LNCaP clone FGC (cell line): ENCODE results near the gene ADARB2.

Source experiments
- DNase-seq: peaks from one replicate; pipeline ENCODE4 v3.0.0-alpha.2; 2011; ENCODE audit warnings: low read depth
- H3K4me3 ChIP-seq: 2 replicates; pipeline ENCODE4 v1.5.1; 2011; ENCODE audit warnings: mild to moderate bottlenecking, low read depth, low read length, control low read depth
- TF ChIP-seq, protein P1 (sequence below): IDR thresholded peaks from 2 replicates; pipeline ENCODE4 v1.5.1; 2012; ENCODE audit warnings: mild to moderate bottlenecking; ENCODE audit not compliant: control insufficient read depth, insufficient read depth; ENCODE audit errors: extremely low read depth

ADARB2 gene

DNA sequence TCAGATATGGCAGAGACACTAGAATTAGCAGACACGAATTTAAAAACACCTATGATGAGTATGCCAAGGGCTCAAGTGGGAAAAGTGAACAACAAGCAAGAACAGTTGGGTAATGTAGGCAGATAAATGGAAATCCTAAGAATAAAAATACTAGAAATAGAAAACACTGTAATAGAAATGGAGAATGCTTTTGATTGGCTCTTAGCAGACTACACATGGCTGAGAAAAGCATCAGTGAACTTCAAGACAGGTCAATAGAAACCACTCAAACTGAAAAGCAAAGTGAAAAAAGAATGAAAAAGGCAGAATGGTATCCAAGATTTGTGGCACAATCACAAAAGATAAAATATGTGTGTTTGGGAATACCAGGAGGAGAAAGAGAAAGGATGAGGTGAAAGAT lies 598.8 kb downstream of the ADARB2 start:
- TF ChIP-seq, protein P1, sequence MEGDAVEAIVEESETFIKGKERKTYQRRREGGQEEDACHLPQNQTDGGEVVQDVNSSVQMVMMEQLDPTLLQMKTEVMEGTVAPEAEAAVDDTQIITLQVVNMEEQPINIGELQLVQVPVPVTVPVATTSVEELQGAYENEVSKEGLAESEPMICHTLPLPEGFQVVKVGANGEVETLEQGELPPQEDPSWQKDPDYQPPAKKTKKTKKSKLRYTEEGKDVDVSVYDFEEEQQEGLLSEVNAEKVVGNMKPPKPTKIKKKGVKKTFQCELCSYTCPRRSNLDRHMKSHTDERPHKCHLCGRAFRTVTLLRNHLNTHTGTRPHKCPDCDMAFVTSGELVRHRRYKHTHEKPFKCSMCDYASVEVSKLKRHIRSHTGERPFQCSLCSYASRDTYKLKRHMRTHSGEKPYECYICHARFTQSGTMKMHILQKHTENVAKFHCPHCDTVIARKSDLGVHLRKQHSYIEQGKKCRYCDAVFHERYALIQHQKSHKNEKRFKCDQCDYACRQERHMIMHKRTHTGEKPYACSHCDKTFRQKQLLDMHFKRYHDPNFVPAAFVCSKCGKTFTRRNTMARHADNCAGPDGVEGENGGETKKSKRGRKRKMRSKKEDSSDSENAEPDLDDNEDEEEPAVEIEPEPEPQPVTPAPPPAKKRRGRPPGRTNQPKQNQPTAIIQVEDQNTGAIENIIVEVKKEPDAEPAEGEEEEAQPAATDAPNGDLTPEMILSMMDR: no peak
- no peak for DNase-seq
- H3K4me3 ChIP-seq: no peak overlapping the region

DNA sequence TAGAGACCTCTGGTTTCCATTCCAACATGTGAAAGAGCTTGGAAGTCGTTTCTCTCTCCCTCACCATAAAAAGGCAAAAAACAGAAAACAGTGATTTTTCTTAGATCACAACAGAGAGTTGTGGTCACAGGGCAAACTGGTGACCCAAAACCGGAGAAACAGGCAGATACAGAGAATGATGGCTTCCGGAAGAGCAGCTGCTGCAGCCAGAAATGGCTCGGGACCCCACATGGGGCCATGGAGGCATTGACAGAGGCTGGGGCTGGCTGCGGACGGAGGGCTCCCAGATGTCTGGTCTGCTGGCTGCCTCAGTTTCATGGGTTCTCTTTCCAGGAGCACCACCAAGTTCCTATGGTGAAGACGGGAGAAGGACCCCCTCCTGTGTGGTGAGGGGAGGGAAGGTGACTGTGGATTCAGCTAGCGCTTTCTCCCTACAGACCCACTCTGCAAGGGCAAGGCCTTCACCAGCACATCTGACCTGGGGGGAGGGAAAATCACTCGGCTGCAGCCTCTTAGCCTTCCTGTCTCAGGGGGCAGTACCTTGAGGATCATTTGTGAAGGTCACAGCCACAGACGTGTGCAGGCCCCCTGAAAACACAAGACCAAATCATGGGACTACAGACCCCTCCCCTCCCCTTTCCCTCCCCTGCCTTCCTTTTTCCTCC lies 599.7 kb downstream of the ADARB2 start:
- H3K4me3 ChIP-seq: no peak overlapping the region
- no peak for DNase-seq
- TF ChIP-seq, protein P1: no peak

DNA sequence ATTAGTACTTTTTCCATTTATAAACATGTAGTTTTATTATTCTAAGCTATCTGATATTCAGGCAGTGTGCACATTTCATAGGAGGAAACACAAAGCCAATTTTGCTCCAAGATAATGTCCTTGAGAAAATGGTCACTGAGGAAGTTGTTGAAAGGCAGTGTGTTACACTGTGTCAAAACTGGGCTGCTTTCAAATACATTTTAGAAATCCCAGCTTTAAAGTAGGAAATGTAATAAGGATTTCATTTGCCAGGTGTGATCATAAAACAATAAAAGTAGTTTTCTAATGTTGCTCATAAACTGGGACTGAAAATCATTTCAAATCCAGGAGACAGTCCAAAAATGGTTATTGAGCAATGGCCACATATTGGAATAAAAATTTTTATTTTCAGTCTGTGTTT lies 601.1 kb downstream of the ADARB2 start:
- TF ChIP-seq, protein P1: no peak
- H3K4me3 ChIP-seq: no peak overlapping the region
- DNase-seq: no peak

DNA sequence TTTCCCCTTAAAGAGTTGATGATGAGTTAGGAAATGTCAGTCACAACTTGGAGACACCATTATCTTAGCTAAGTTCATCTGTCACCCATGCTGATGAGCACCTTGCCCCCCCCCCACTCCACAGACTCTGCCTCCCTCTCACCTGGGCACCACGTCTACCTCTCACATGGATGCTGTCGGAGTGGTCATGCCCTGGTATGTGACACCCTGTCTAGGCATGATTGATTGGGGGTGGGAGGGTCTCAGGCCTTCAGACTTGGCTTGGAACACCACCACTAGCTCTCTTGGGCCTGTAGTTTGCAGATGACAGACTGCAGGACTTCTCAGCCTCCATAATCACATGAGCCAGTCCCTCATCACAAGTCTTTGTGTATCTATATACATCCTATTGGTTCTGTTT lies 603.2 kb downstream of the ADARB2 start:
- H3K4me3 ChIP-seq: no peak overlapping the region
- TF ChIP-seq, protein P1: no peak

DNA sequence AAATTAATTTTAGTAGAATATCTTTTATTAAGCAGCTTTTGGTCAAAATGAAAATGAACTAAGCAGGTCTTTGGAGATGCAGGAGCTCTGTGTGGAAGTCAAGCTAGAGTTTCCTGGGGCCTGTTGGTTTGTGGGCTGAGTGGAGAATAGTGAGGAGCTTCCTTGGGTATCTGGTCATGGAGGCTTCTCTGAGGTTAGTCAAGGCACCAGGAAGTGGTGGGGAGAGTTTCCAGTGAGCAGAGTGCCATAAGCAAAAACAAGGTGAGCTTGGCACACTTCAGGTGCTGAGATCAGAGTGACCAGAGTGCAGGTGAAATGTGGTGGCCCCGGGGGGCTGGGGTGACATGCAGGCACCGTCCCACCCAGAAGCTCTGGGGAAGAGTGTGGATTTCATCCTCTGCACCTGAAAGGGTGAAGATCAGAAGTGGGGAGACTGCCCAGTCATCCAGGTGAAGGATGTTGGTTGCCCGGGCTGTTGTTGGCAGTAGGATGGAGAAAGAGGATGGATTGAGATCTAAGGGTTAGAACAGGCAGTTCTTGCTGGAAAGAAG lies 603.8 kb downstream of the ADARB2 start:
- no peak for DNase-seq
- TF ChIP-seq, protein P1: no peak
- H3K4me3 ChIP-seq: no peak overlapping the region

More for the DNA sequence above, 603.2 kb downstream of the ADARB2 start:
- DNase-seq: no peak

DNA sequence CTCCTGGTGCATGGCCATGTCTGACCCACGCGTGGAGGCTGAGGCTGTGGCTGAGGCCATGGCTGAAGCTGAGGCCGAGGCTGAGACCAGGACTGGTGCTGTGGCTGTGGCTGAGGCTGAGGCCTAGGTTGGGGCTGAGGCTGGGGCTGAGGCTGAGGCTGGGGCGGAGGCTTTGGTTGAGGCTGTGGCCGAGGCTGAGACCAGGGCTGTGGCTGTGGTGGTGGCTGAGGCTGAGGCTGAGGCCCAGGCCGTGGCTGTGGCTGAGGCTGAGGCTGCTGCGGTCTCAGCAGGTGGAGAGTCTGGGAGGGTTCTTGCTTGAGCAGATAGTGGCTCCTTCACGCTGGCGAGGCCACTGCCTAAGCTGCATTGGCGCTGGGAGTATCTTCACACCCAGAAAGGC lies 604.7 kb downstream of the ADARB2 start:
- H3K4me3 ChIP-seq: no peak overlapping the region
- no peak for DNase-seq
- TF ChIP-seq, protein P1: no peak
